Psoas muscle (tissue), 8 donors: ENCODE measurements around the gene PACS2. TPM values are rescaled to one million over a fixed set of nuclear protein-coding genes. Genes with fewer than 3 reads are reported as not detected.

Experiments used
- ATAC-seq, 4 donors: fragments of 200-7000 bp; cut with Tn5 transposase; one replicate each; pipeline ENCODE4 v1.9.1; 2020; ENCODE audit warnings: moderate library complexity in 3 of 4, mild to moderate bottlenecking in 2 of 4
- DNase-seq, 2 donors: peaks; one replicate each; pipeline ENCODE4 v3.0.0-alpha.2; 2020
- H3K27ac ChIP-seq: fragments of 200-600 bp; one replicate; pipeline ENCODE4 v1.8.0; 2022
- H3K27me3 ChIP-seq, 3 donors: fragments of 200-600 bp in 1 of 3; one replicate each; pipeline versions ENCODE4 v1.6.1 to v1.8.0; 2013 to 2022; ENCODE audit warnings: low read length in 2 of 3, mild to moderate bottlenecking in 2 of 3, moderate library complexity in 1 of 3; ENCODE audit not compliant: insufficient read depth in 3 of 3
- H3K36me3 ChIP-seq, 2 donors: fragments of 200-600 bp in 1 of 2; one replicate each; pipeline versions ENCODE4 v1.6.1 to v1.8.0; 2013 to 2022; ENCODE audit warnings: low read depth in 1 of 2, mild to moderate bottlenecking in 1 of 2, moderate library complexity in 1 of 2; ENCODE audit not compliant: insufficient read depth in 1 of 2
- H3K4me1 ChIP-seq: fragments of 200-600 bp; one replicate; pipeline ENCODE4 v1.8.0; 2022
- H3K4me3 ChIP-seq: fragments of 200-600 bp; one replicate; pipeline ENCODE4 v1.8.0; 2022; ENCODE audit warnings: mild to moderate bottlenecking
- H3K9me3 ChIP-seq: fragments of 200-600 bp; one replicate; pipeline ENCODE4 v1.8.0; 2022
- CTCF ChIP-seq: fragments of 200-600 bp; IDR thresholded peaks from one replicate; pipeline ENCODE4 v1.8.0; 2022; ENCODE audit warnings: antibody characterized with exemption
- WGBS, 3 donors: extraction: QIAGEN DNeasy Blood & Tissue Kit; methylation state at CpG; one replicate each; pipeline versions ENCODE4 v1.1.6 to v1.1.7; 2013; 5-methylcytosine and 5-hydroxymethylcytosine counted together
- intact Hi-C, 2 donors: fragments of 100-400 bp; cut with DNase I; formaldehyde crosslinking; loops; one replicate each; pipeline versions ENCODE4 v1.11.0 to v1.14.2; 2022
- polyA plus RNA-seq, 3 donors: library from polyadenylated mRNA; stranded (reverse); fragments of 200-250 nt; gene quantifications; one replicate each; pipeline ENCODE4 v1.2.3, GENCODE V29; 2013
- total RNA-seq, 4 donors: library from RNA; stranded (reverse); fragmentation: NEBNext Ultra II Directional in 2 of 4; extraction: Animal tissue kit (Norgen Biotek cat#: 25700) in 2 of 4; gene quantifications; one replicate each; pipeline versions ENCODE4 v1.2.1 to v1.2.4, GENCODE V29; 2021 to 2023
- donor health status: healthy with polysubstance abuse.
- donor health status: DM: no; HTN: no; CAD: no; lungs with moderate emphysema.
- donor health status: Bipolar disorder and iron deficiency.
- donor health status: healthy.
- donor health status: DM: yes; HTN: yes; CAD: no.
- donor health status: DM: no; HTN: no; CAD: no.
- donor health status: DM: no; HTN: no; CAD: no.
- donor health status: DM: yes; HTN: yes; CAD: no.

PACS2 gene
- total and polyA plus RNA-seq, 7 donors: 57.1 to 83.1 (median 72.8) TPM

- H3K27me3 ChIP-seq: peaks cover 0 to 2% (median 0%) of the 10 kb centered on the region in 3 donors
- WGBS, 3 donors: 7 to 18% (median 8%) methylated on average over 46 to 86 of the region's 86 CpGs
- H3K4me1 ChIP-seq: peaks cover 11% of the 10 kb centered on the region
- H3K4me3 ChIP-seq: peak overlapping the region; percentile 59
- intact Hi-C loops: no loop called here
- no peak overlapping the region for H3K27ac ChIP-seq
- H3K36me3 ChIP-seq: no peaks in the 10 kb centered on the region
- TF ChIP-seq CTCF: no peak
- H3K9me3 ChIP-seq: no peaks in the 10 kb centered on the region
- peak in 1 of 2 donors; percentile 55 for DNase-seq
- ATAC-seq: peak; percentile 33 to 56 (median 40)
Observed at GRCh38 chr14:105411017-105411941, 96.7 kb downstream of the PACS2 start.

GRCh38 chr14:105411985-105412770 lies 97.6 kb downstream of the PACS2 start:
- no peak for TF ChIP-seq CTCF
- Histone ChIP-seq H3K4me3 (no peak overlapping the region), H3K36me3 (no peaks in the 10 kb centered on the region), H3K9me3 (no peaks in the 10 kb centered on the region), H3K27ac (no peak overlapping the region), H3K4me1 (peaks cover 15% of the 10 kb centered on the region), H3K27me3 (peaks cover 0 to 2% (median 0%) of the 10 kb centered on the region in 3 donors)
- WGBS, 3 donors: 72 to 82% (median 73%) methylated on average over 17 of the region's 17 CpGs
- ATAC-seq (no peak), DNase-seq (peak in 1 of 2 donors; percentile 49)
- intact Hi-C loops: no loop called here

- H3K4me1 ChIP-seq: peaks cover 15% of the 10 kb centered on the region
- 57 to 62% (median 60%) methylated on average over 6 to 8 of the region's 8 CpGs for WGBS, 3 donors
- no peaks in the 10 kb centered on the region for H3K9me3 ChIP-seq
- TF ChIP-seq CTCF: no peak
- no peak overlapping the region for H3K27ac ChIP-seq
- no peak overlapping the region for H3K4me3 ChIP-seq
- intact Hi-C loops: no loop called here
- H3K36me3 ChIP-seq: no peaks in the 10 kb centered on the region
- DNase-seq: no peak
- ATAC-seq: no peak
- peaks cover 0 to 2% (median 0%) of the 10 kb centered on the region in 3 donors for H3K27me3 ChIP-seq
Observed at GRCh38 chr14:105412771-105413543, 98.4 kb downstream of the PACS2 start.

GRCh38 chr14:105413544-105413886 lies 99.0 kb downstream of the PACS2 start:
- H3K36me3 ChIP-seq: no peaks in the 10 kb centered on the region
- peak; percentile 18 to 54 (median 32) for ATAC-seq
- peak in 1 of 2 donors; percentile 60 for DNase-seq
- H3K9me3 ChIP-seq: no peaks in the 10 kb centered on the region
- peaks cover 0 to 2% (median 0%) of the 10 kb centered on the region in 3 donors for H3K27me3 ChIP-seq
- peaks cover 15% of the 10 kb centered on the region for H3K4me1 ChIP-seq
- WGBS, 3 donors: 16 to 53% (median 31%) methylated on average over 2 of the region's 2 CpGs
- H3K27ac ChIP-seq: no peak overlapping the region
- no peak overlapping the region for H3K4me3 ChIP-seq
- no peak for TF ChIP-seq CTCF
- intact Hi-C loops: no loop called here
